H1 (cell line): ENCODE results near the gene S1PR3. TPM values are rescaled to one million over a fixed set of nuclear protein-coding genes. Genes with fewer than 3 reads are reported as not detected.

Experiments used
- CTCF ChIA-PET: fragments of 300-600 bp; sonication (Branson Sonifier 250); formaldehyde crosslinking; loops from one replicate; lab custom pipeline; 2021; ENCODE audit not compliant: partially characterized antibody; lab: Charles Lee
- POLR2A ChIA-PET: fragments of 300-600 bp; sonication (Branson Sonifier 250); formaldehyde crosslinking; loops from one replicate; lab custom pipeline; 2021; ENCODE audit warnings: inconsistent platforms; ENCODE audit not compliant: partially characterized antibody; lab: Charles Lee
- DNase-seq, 2 experiments: peaks; one replicate each; pipeline versions ENCODE4 v3.0.0 to v3.0.0-alpha.2; 2010 to 2022; ENCODE audit warnings: low spot score in 2 of 2, low read depth in 1 of 2, mixed read lengths in 1 of 2
- FAIRE-seq: peaks from 2 replicates; lab custom pipeline; 2011; peaks lifted over from hg19 to GRCh38; lab: Jason Lieb, UNC
- H2AFZ ChIP-seq: 2 replicates; pipeline ENCODE4 v1.8.1; 2012; ENCODE audit warnings: low read length, inconsistent platforms
- H2AK5ac ChIP-seq: 2 replicates; pipeline ENCODE4 v1.6.1; 2013; ENCODE audit warnings: low read depth, low read length
- H2BK120ac ChIP-seq: replicated peaks from 2 replicates; pipeline ENCODE3; 2013; ENCODE audit warnings: low read depth, low read length, inconsistent platforms
- H2BK12ac ChIP-seq: 2 replicates; pipeline ENCODE4 v1.6.1; 2013; ENCODE audit warnings: low read depth, low read length
- H2BK15ac ChIP-seq: 2 replicates; pipeline ENCODE4 v1.6.1; 2013; ENCODE audit warnings: low read length
- H2BK20ac ChIP-seq: 2 replicates; pipeline ENCODE4 v1.6.1; 2013; ENCODE audit warnings: low read length
- H2BK5ac ChIP-seq: 2 replicates; pipeline ENCODE4 v1.6.1; 2013; ENCODE audit warnings: low read depth, low read length
- H3K14ac ChIP-seq: 2 replicates; pipeline ENCODE4 v1.6.1; 2013; ENCODE audit warnings: inconsistent platforms; ENCODE audit not compliant: insufficient read length
- H3K18ac ChIP-seq: 2 replicates; pipeline ENCODE4 v1.6.1; 2013; ENCODE audit warnings: low read length; ENCODE audit errors: extremely low read depth
- H3K23ac ChIP-seq: 2 replicates; pipeline ENCODE4 v1.6.1; 2013; ENCODE audit warnings: inconsistent platforms; ENCODE audit not compliant: insufficient read length
- H3K23me2 ChIP-seq: 2 replicates; pipeline ENCODE4 v1.6.1; 2013; ENCODE audit warnings: low read depth, low read length
- H3K27ac ChIP-seq: 2 replicates; pipeline ENCODE4 v1.6.1; 2011; ENCODE audit warnings: low read depth, low read length, inconsistent platforms
- H3K27me3 ChIP-seq, 4 experiments: replicated peaks in 1 of 4; 1 replicate in 1 of 4; 2 replicates in 3 of 4; pipeline versions ENCODE4 v1.6.1 to v1.8.1; 2011 to 2013; ENCODE audit warnings: low read length in 3 of 4, mild to moderate bottlenecking in 3 of 4, inconsistent platforms in 2 of 4, mixed read lengths in 2 of 4, moderate library complexity in 1 of 4; ENCODE audit not compliant: control insufficient read depth in 3 of 4, insufficient read depth in 3 of 4; ENCODE audit errors: extremely low read depth in 1 of 4
- H3K36me3 ChIP-seq, 4 experiments: 2 replicates each; pipeline versions ENCODE4 v1.6.1 to v1.8.1; 2011 to 2013; ENCODE audit warnings: mild to moderate bottlenecking in 4 of 4, low read length in 3 of 4, moderate library complexity in 2 of 4, control low read depth in 1 of 4, inconsistent platforms in 1 of 4; ENCODE audit not compliant: insufficient read depth in 4 of 4, control insufficient read depth in 2 of 4
- H3K4ac ChIP-seq: replicated peaks from 2 replicates; pipeline ENCODE3; 2013; ENCODE audit warnings: low read length, low read depth, mixed read lengths, inconsistent platforms; ENCODE audit not compliant: insufficient read length
- H3K4me1 ChIP-seq, 4 experiments: replicated peaks in 1 of 4; 1 replicate in 1 of 4; 2 replicates in 3 of 4; pipeline versions ENCODE4 v1.6.1 to v1.8.1; 2011 to 2013; ENCODE audit warnings: low read length in 3 of 4, inconsistent platforms in 2 of 4, mixed read lengths in 1 of 4; ENCODE audit not compliant: insufficient read depth in 4 of 4, control insufficient read depth in 3 of 4
- H3K4me2 ChIP-seq, 2 experiments: 2 replicates each; pipeline versions ENCODE4 v1.6.1 to v1.8.1; 2011 to 2013; ENCODE audit warnings: low read depth in 2 of 2, low read length in 2 of 2, control low read depth in 1 of 2, inconsistent platforms in 1 of 2, mild to moderate bottlenecking in 1 of 2; ENCODE audit not compliant: insufficient read depth in 1 of 2
- H3K4me3 ChIP-seq, 4 experiments: fragments of 200-600, 300-600 bp in 1 of 4; sonication (generic), shearing (Covaris generic), sonication (Bioruptor Twin) in 1 of 4; 2 replicates each; pipeline versions ENCODE4 v1.5.1 to v1.8.1; 2011 to 2016; ENCODE audit warnings: low read length in 4 of 4, low read depth in 3 of 4, control low read depth in 2 of 4, inconsistent platforms in 2 of 4, mild to moderate bottlenecking in 2 of 4, mixed read lengths in 1 of 4, moderate library complexity in 1 of 4; ENCODE audit not compliant: insufficient read depth in 2 of 4; ENCODE audit errors: extremely low read depth in 1 of 4
- H3K56ac ChIP-seq: replicated peaks from 2 replicates; pipeline ENCODE3; 2013; ENCODE audit warnings: low read depth, mild to moderate bottlenecking, mixed read lengths, low read length, inconsistent platforms; ENCODE audit not compliant: insufficient read length
- H3K79me1 ChIP-seq: 2 replicates; pipeline ENCODE4 v1.6.1; 2013; ENCODE audit warnings: low read depth, low read length, control low read depth
- H3K79me2 ChIP-seq, 2 experiments: 2 replicates each; pipeline versions ENCODE4 v1.6.1 to v1.8.1; 2012 to 2013; ENCODE audit warnings: low read length in 2 of 2, mild to moderate bottlenecking in 2 of 2, inconsistent platforms in 1 of 2; ENCODE audit not compliant: insufficient read depth in 2 of 2, control insufficient read depth in 1 of 2
- H3K9ac ChIP-seq, 4 experiments: replicated peaks in 1 of 4; 1 replicate in 1 of 4; 2 replicates in 3 of 4; pipeline versions ENCODE4 v1.6.1 to v1.8.1; 2011 to 2013; ENCODE audit warnings: low read depth in 3 of 4, low read length in 3 of 4, control low read depth in 2 of 4, mild to moderate bottlenecking in 2 of 4, moderate library complexity in 2 of 4, inconsistent platforms in 1 of 4; ENCODE audit errors: extremely low read depth in 1 of 4
- H3K9me3 ChIP-seq, 2 experiments: 2 replicates each; pipeline versions ENCODE4 v1.6.1 to v1.8.1; 2012 to 2013; ENCODE audit warnings: mild to moderate bottlenecking in 2 of 2, moderate library complexity in 2 of 2, control low read depth in 1 of 2, inconsistent platforms in 1 of 2, low read depth in 1 of 2, low read length in 1 of 2, mixed read lengths in 1 of 2; ENCODE audit not compliant: insufficient read depth in 2 of 2
- H4K20me1 ChIP-seq, 2 experiments: replicated peaks in 1 of 2; 2 replicates each; pipeline versions ENCODE3 to v1.8.1; 2011 to 2013; ENCODE audit warnings: inconsistent platforms in 2 of 2, low read length in 2 of 2, mild to moderate bottlenecking in 1 of 2; ENCODE audit not compliant: insufficient read depth in 2 of 2, control insufficient read depth in 1 of 2
- H4K5ac ChIP-seq: 2 replicates; pipeline ENCODE4 v1.6.1; 2013; ENCODE audit warnings: low read length, low read depth, mixed read lengths, inconsistent platforms; ENCODE audit not compliant: insufficient read length
- H4K8ac ChIP-seq: 2 replicates; pipeline ENCODE4 v1.8.0; 2013; ENCODE audit warnings: mild to moderate bottlenecking, moderate library complexity, low read length, inconsistent platforms; ENCODE audit not compliant: insufficient read depth; ENCODE audit errors: extremely low read depth
- H4K91ac ChIP-seq: replicated peaks from 2 replicates; pipeline ENCODE3; 2013; ENCODE audit warnings: low read length, mixed read lengths, inconsistent platforms; ENCODE audit not compliant: insufficient read length
- CHD2 ChIP-seq: IDR thresholded peaks from 2 replicates; pipeline ENCODE4 v1.6.1; 2012; ENCODE audit warnings: low read length, improper control_type of control experiment
- EP300 ChIP-seq, 2 experiments: IDR thresholded peaks; 1 replicate in 1 of 2; 2 replicates in 1 of 2; pipeline ENCODE4 v1.6.1; 2011 to 2012; ENCODE audit warnings: low read depth in 2 of 2, low read length in 2 of 2, mild to moderate bottlenecking in 2 of 2, borderline replicate concordance in 1 of 2, inconsistent platforms in 1 of 2, moderate library complexity in 1 of 2
- KDM4A ChIP-seq: IDR thresholded peaks from one replicate; pipeline ENCODE4 v1.7.1; 2012; ENCODE audit warnings: low read depth, mild to moderate bottlenecking, moderate library complexity, low read length, inconsistent platforms; ENCODE audit not compliant: severe bottlenecking
- KDM5A ChIP-seq: fragments of 200-600 bp; IDR thresholded peaks from 2 replicates; pipeline ENCODE4 v1.7.1; 2012; ENCODE audit warnings: mild to moderate bottlenecking, low read length, inconsistent platforms, mixed read lengths
- MAFK ChIP-seq: IDR thresholded peaks from 2 replicates; pipeline ENCODE4 v1.6.1; 2012; ENCODE audit warnings: low read depth, mild to moderate bottlenecking, improper control_type of control experiment, low read length
- SP2 ChIP-seq: IDR thresholded peaks from 2 replicates; pipeline ENCODE4 v1.6.1; 2012; ENCODE audit warnings: mild to moderate bottlenecking, low read length, inconsistent platforms
- TBP ChIP-seq: IDR thresholded peaks from 2 replicates; pipeline ENCODE4 v1.6.1; 2011; ENCODE audit warnings: low read depth, low read length, improper control_type of control experiment
- ZNF274 ChIP-seq: IDR thresholded peaks from 2 replicates; pipeline ENCODE4 v1.7.0; 2012; ENCODE audit warnings: low read length, borderline replicate concordance; ENCODE audit errors: extremely low read depth
- WGBS, 2 experiments: shearing (Covaris generic) in 1 of 2; methylation state at CpG; one replicate each; pipeline versions ENCODE4 v1.1.6 to v1.1.7; 2013 to 2015; ENCODE audit warnings: low lambda C conversion rate in 2 of 2, mixed read lengths in 2 of 2, inconsistent platforms in 1 of 2, low coverage in 1 of 2, missing lambda C conversion rate in 1 of 2; ENCODE audit not compliant: insufficient replicate concordance in 2 of 2, insufficient coverage in 1 of 2, insufficient read length in 1 of 2; ENCODE audit errors: extremely low coverage in 1 of 2, missing lambda C conversion rate in 1 of 2; 5-methylcytosine and 5-hydroxymethylcytosine counted together
- polyA plus RNA-seq, 7 experiments: library from polyadenylated mRNA; depleted of rRNA in 3 of 7; stranded (reverse) in 5 of 7; unstranded in 2 of 7; fragments of >200 nt in 5 of 7; fragments of 200-250 nt in 2 of 7; gene quantifications; 1 replicate in 5 of 7; 2 replicates in 1 of 7; 4 replicates in 1 of 7; pipeline versions ENCODE4 v1.2.1 to v1.2.3, GENCODE V29; 2011 to 2013; ENCODE audit warnings: missing spikeins in 2 of 7, mixed read lengths in 2 of 7
- total RNA-seq: library from RNA; stranded (reverse); fragmentation: NEBNext Ultra II Directional; extraction: Animal tissue kit (Norgen Biotek cat#: 25700); gene quantifications from 2 replicates; pipeline ENCODE4 v1.2.1, GENCODE V29; 2021
- TF ChIP-seq, protein P1 (sequence below): IDR thresholded peaks from 2 replicates; pipeline ENCODE4 v1.6.1; 2012; ENCODE audit warnings: inconsistent platforms

S1PR3 gene
- total and polyA plus RNA-seq, 2 of the 8 experiments (the other 6 are each of a cell fraction or from before 2014, with no cell fraction given): 3.7 to 6.4 TPM

DNA sequence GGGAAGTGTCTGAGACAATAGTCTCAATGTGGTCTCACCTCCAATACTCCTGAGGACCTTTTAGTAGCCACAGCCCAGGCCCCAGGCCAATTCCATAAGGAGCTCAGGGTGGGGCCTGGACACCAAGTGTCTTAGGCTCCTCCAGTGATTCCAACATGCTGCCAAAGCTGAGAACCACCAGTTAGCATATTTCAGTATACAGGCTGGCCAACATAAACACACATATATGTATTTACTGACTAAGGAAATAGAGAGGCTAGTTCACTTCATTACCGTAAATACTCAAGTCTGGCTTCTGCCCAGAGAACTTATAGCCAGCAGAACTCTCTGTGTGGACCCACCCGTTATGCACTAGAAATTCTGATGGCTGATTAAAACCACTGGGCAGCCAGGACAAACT, 24.1 kb downstream of the S1PR3 start:
- H3K27me3 ChIP-seq: no peaks in the 10 kb centered on the region
- peaks cover 0 to 5% (median 2%) of the 10 kb centered on the region in 4 experiments; a peak in 2 of 7 replicates for H3K4me1 ChIP-seq
- H3K23ac ChIP-seq: no peak overlapping the region
- no peaks in the 10 kb centered on the region for H3K79me2 ChIP-seq
- no peak overlapping the region for H4K91ac ChIP-seq
- H4K5ac ChIP-seq: no peak overlapping the region
- no peak overlapping the region for H3K9ac ChIP-seq
- no peak for FAIRE-seq
- no peak overlapping the region for H3K56ac ChIP-seq
- POLR2A ChIA-PET: no interaction called here
- no peak for DNase-seq
- no peak overlapping the region for H2BK15ac ChIP-seq
- H3K4ac ChIP-seq: no peak overlapping the region
- H2BK5ac ChIP-seq: no peak overlapping the region
- no peak overlapping the region for H3K18ac ChIP-seq
- H3K36me3 ChIP-seq: no peaks in the 10 kb centered on the region
- H3K4me2 ChIP-seq: no peak overlapping the region
- H4K20me1 ChIP-seq: no peaks in the 10 kb centered on the region
- TF ChIP-seq CHD2 (no peak), MAFK (no peak), KDM4A (no peak), ZNF274 (no peak), SP2 (no peak), EP300 (IDR thresholded peaks at IDR 0.05; ENCODE audit: borderline replicate concordance in 1 of 2, low read depth in 2 of 2, low read length in 2 of 2) (no peak), KDM5A (no peak), TBP (no peak)
- TF ChIP-seq, protein P1, sequence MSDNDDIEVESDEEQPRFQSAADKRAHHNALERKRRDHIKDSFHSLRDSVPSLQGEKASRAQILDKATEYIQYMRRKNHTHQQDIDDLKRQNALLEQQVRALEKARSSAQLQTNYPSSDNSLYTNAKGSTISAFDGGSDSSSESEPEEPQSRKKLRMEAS: no peak
- H3K79me1 ChIP-seq: no peaks in the 10 kb centered on the region
- no peak overlapping the region for H2AK5ac ChIP-seq
- H2BK12ac ChIP-seq: no peak overlapping the region
- H4K8ac ChIP-seq: no peak overlapping the region
- no peak overlapping the region for H3K4me3 ChIP-seq
- no peak overlapping the region for H2AFZ ChIP-seq
- no peak overlapping the region for H3K27ac ChIP-seq
- H3K14ac ChIP-seq: no peak overlapping the region
- 100% methylated on average over 2 of the region's 2 CpGs; no CpG with 5 or more reads in 1 of the 2 experiments for WGBS, 2 experiments
- no peak overlapping the region for H2BK120ac ChIP-seq
- H3K23me2 ChIP-seq: no peaks in the 10 kb centered on the region
- H3K9me3 ChIP-seq: no peaks in the 10 kb centered on the region
- CTCF ChIA-PET: interaction anchor here (0.6 kb wide), 1 partner anchor 9 kb away, joined by 3 read pairs; no protein-coding TSS in a partner anchor
- H2BK20ac ChIP-seq: no peak overlapping the region
